GM18907 (cell line): ENCODE data around the gene P2RX5.

Experiments
- ATAC-seq: cut with Tn5 transposase; IDR thresholded peaks from one replicate; pipeline ENCODE4 v1.9.1; 2021; ENCODE audit warnings: mild to moderate bottlenecking, moderate library complexity; ENCODE audit not compliant: unreplicated experiment

The P2RX5 gene

GRCh38 chr17:3626831-3627768, 68.9 kb downstream of the P2RX5 start:
- no peak for ATAC-seq
